H1 (cell line): ENCODE measurements around the gene GPR162. TPM values are rescaled to one million over a fixed set of nuclear protein-coding genes. Genes with fewer than 3 reads are reported as not detected.

Experiments used
- CTCF ChIA-PET: fragments of 300-600 bp; sonication (Branson Sonifier 250); formaldehyde crosslinking; loops from one replicate; lab custom pipeline; 2021; ENCODE audit not compliant: partially characterized antibody; lab: Charles Lee
- POLR2A ChIA-PET: fragments of 300-600 bp; sonication (Branson Sonifier 250); formaldehyde crosslinking; loops from one replicate; lab custom pipeline; 2021; ENCODE audit warnings: inconsistent platforms; ENCODE audit not compliant: partially characterized antibody; lab: Charles Lee
- DNase-seq, 2 experiments: peaks; one replicate each; pipeline versions ENCODE4 v3.0.0 to v3.0.0-alpha.2; 2010 to 2022; ENCODE audit warnings: low spot score in 2 of 2, low read depth in 1 of 2, mixed read lengths in 1 of 2
- FAIRE-seq: peaks from 2 replicates; lab custom pipeline; 2011; peaks lifted over from hg19 to GRCh38; lab: Jason Lieb, UNC
- H2AFZ ChIP-seq: 2 replicates; pipeline ENCODE4 v1.8.1; 2012; ENCODE audit warnings: low read length, inconsistent platforms
- H2AK5ac ChIP-seq: 2 replicates; pipeline ENCODE4 v1.6.1; 2013; ENCODE audit warnings: low read depth, low read length
- H2BK120ac ChIP-seq: replicated peaks from 2 replicates; pipeline ENCODE3; 2013; ENCODE audit warnings: low read depth, low read length, inconsistent platforms
- H2BK12ac ChIP-seq: 2 replicates; pipeline ENCODE4 v1.6.1; 2013; ENCODE audit warnings: low read depth, low read length
- H2BK15ac ChIP-seq: 2 replicates; pipeline ENCODE4 v1.6.1; 2013; ENCODE audit warnings: low read length
- H2BK20ac ChIP-seq: 2 replicates; pipeline ENCODE4 v1.6.1; 2013; ENCODE audit warnings: low read length
- H2BK5ac ChIP-seq: 2 replicates; pipeline ENCODE4 v1.6.1; 2013; ENCODE audit warnings: low read depth, low read length
- H3K14ac ChIP-seq: 2 replicates; pipeline ENCODE4 v1.6.1; 2013; ENCODE audit warnings: inconsistent platforms; ENCODE audit not compliant: insufficient read length
- H3K18ac ChIP-seq: 2 replicates; pipeline ENCODE4 v1.6.1; 2013; ENCODE audit warnings: low read length; ENCODE audit errors: extremely low read depth
- H3K23ac ChIP-seq: 2 replicates; pipeline ENCODE4 v1.6.1; 2013; ENCODE audit warnings: inconsistent platforms; ENCODE audit not compliant: insufficient read length
- H3K23me2 ChIP-seq: 2 replicates; pipeline ENCODE4 v1.6.1; 2013; ENCODE audit warnings: low read depth, low read length
- H3K27ac ChIP-seq: 2 replicates; pipeline ENCODE4 v1.6.1; 2011; ENCODE audit warnings: low read depth, low read length, inconsistent platforms
- H3K27me3 ChIP-seq, 4 experiments: replicated peaks in 1 of 4; 1 replicate in 1 of 4; 2 replicates in 3 of 4; pipeline versions ENCODE4 v1.6.1 to v1.8.1; 2011 to 2013; ENCODE audit warnings: low read length in 3 of 4, mild to moderate bottlenecking in 3 of 4, inconsistent platforms in 2 of 4, mixed read lengths in 2 of 4, moderate library complexity in 1 of 4; ENCODE audit not compliant: control insufficient read depth in 3 of 4, insufficient read depth in 3 of 4; ENCODE audit errors: extremely low read depth in 1 of 4
- H3K36me3 ChIP-seq, 4 experiments: 2 replicates each; pipeline versions ENCODE4 v1.6.1 to v1.8.1; 2011 to 2013; ENCODE audit warnings: mild to moderate bottlenecking in 4 of 4, low read length in 3 of 4, moderate library complexity in 2 of 4, control low read depth in 1 of 4, inconsistent platforms in 1 of 4; ENCODE audit not compliant: insufficient read depth in 4 of 4, control insufficient read depth in 2 of 4
- H3K4ac ChIP-seq: replicated peaks from 2 replicates; pipeline ENCODE3; 2013; ENCODE audit warnings: low read length, low read depth, mixed read lengths, inconsistent platforms; ENCODE audit not compliant: insufficient read length
- H3K4me1 ChIP-seq, 4 experiments: replicated peaks in 1 of 4; 1 replicate in 1 of 4; 2 replicates in 3 of 4; pipeline versions ENCODE4 v1.6.1 to v1.8.1; 2011 to 2013; ENCODE audit warnings: low read length in 3 of 4, inconsistent platforms in 2 of 4, mixed read lengths in 1 of 4; ENCODE audit not compliant: insufficient read depth in 4 of 4, control insufficient read depth in 3 of 4
- H3K4me2 ChIP-seq, 2 experiments: 2 replicates each; pipeline versions ENCODE4 v1.6.1 to v1.8.1; 2011 to 2013; ENCODE audit warnings: low read depth in 2 of 2, low read length in 2 of 2, control low read depth in 1 of 2, inconsistent platforms in 1 of 2, mild to moderate bottlenecking in 1 of 2; ENCODE audit not compliant: insufficient read depth in 1 of 2
- H3K4me3 ChIP-seq, 4 experiments: fragments of 200-600, 300-600 bp in 1 of 4; sonication (generic), shearing (Covaris generic), sonication (Bioruptor Twin) in 1 of 4; 2 replicates each; pipeline versions ENCODE4 v1.5.1 to v1.8.1; 2011 to 2016; ENCODE audit warnings: low read length in 4 of 4, low read depth in 3 of 4, control low read depth in 2 of 4, inconsistent platforms in 2 of 4, mild to moderate bottlenecking in 2 of 4, mixed read lengths in 1 of 4, moderate library complexity in 1 of 4; ENCODE audit not compliant: insufficient read depth in 2 of 4; ENCODE audit errors: extremely low read depth in 1 of 4
- H3K56ac ChIP-seq: replicated peaks from 2 replicates; pipeline ENCODE3; 2013; ENCODE audit warnings: low read depth, mild to moderate bottlenecking, mixed read lengths, low read length, inconsistent platforms; ENCODE audit not compliant: insufficient read length
- H3K79me1 ChIP-seq: 2 replicates; pipeline ENCODE4 v1.6.1; 2013; ENCODE audit warnings: low read depth, low read length, control low read depth
- H3K79me2 ChIP-seq, 2 experiments: 2 replicates each; pipeline versions ENCODE4 v1.6.1 to v1.8.1; 2012 to 2013; ENCODE audit warnings: low read length in 2 of 2, mild to moderate bottlenecking in 2 of 2, inconsistent platforms in 1 of 2; ENCODE audit not compliant: insufficient read depth in 2 of 2, control insufficient read depth in 1 of 2
- H3K9ac ChIP-seq, 4 experiments: replicated peaks in 1 of 4; 1 replicate in 1 of 4; 2 replicates in 3 of 4; pipeline versions ENCODE4 v1.6.1 to v1.8.1; 2011 to 2013; ENCODE audit warnings: low read depth in 3 of 4, low read length in 3 of 4, control low read depth in 2 of 4, mild to moderate bottlenecking in 2 of 4, moderate library complexity in 2 of 4, inconsistent platforms in 1 of 4; ENCODE audit errors: extremely low read depth in 1 of 4
- H3K9me3 ChIP-seq, 2 experiments: 2 replicates each; pipeline versions ENCODE4 v1.6.1 to v1.8.1; 2012 to 2013; ENCODE audit warnings: mild to moderate bottlenecking in 2 of 2, moderate library complexity in 2 of 2, control low read depth in 1 of 2, inconsistent platforms in 1 of 2, low read depth in 1 of 2, low read length in 1 of 2, mixed read lengths in 1 of 2; ENCODE audit not compliant: insufficient read depth in 2 of 2
- H4K20me1 ChIP-seq, 2 experiments: replicated peaks in 1 of 2; 2 replicates each; pipeline versions ENCODE3 to v1.8.1; 2011 to 2013; ENCODE audit warnings: inconsistent platforms in 2 of 2, low read length in 2 of 2, mild to moderate bottlenecking in 1 of 2; ENCODE audit not compliant: insufficient read depth in 2 of 2, control insufficient read depth in 1 of 2
- H4K5ac ChIP-seq: 2 replicates; pipeline ENCODE4 v1.6.1; 2013; ENCODE audit warnings: low read length, low read depth, mixed read lengths, inconsistent platforms; ENCODE audit not compliant: insufficient read length
- H4K8ac ChIP-seq: 2 replicates; pipeline ENCODE4 v1.8.0; 2013; ENCODE audit warnings: mild to moderate bottlenecking, moderate library complexity, low read length, inconsistent platforms; ENCODE audit not compliant: insufficient read depth; ENCODE audit errors: extremely low read depth
- H4K91ac ChIP-seq: replicated peaks from 2 replicates; pipeline ENCODE3; 2013; ENCODE audit warnings: low read length, mixed read lengths, inconsistent platforms; ENCODE audit not compliant: insufficient read length
- ASH2L ChIP-seq: fragments of 200-600, 300-600 bp; sonication (generic); IDR thresholded peaks from one replicate; pipeline ENCODE4 v1.7.1; 2017; ENCODE audit warnings: low read length
- BRCA1 ChIP-seq: IDR thresholded peaks from 2 replicates; pipeline ENCODE4 v1.6.1; 2012; ENCODE audit warnings: low read depth, low read length, improper control_type of control experiment
- NANOG ChIP-seq: IDR thresholded peaks from 2 replicates; pipeline ENCODE4 v1.6.1; 2011; ENCODE audit warnings: low read length, low read depth, mild to moderate bottlenecking, inconsistent platforms; ENCODE audit not compliant: insufficient read depth, poor library complexity, severe bottlenecking
- NRF1 ChIP-seq: IDR thresholded peaks from 2 replicates; pipeline ENCODE4 v1.6.1; 2011; ENCODE audit warnings: mild to moderate bottlenecking, low read depth, low read length, improper control_type of control experiment
- SIX5 ChIP-seq: IDR thresholded peaks from 2 replicates; pipeline ENCODE4 v1.6.1; 2011; ENCODE audit warnings: mild to moderate bottlenecking, low read depth, low read length
- SRF ChIP-seq: IDR thresholded peaks from 2 replicates; pipeline ENCODE4 v1.6.1; 2011; ENCODE audit warnings: mild to moderate bottlenecking, low read depth, low read length, moderate library complexity
- TBP ChIP-seq: IDR thresholded peaks from 2 replicates; pipeline ENCODE4 v1.6.1; 2011; ENCODE audit warnings: low read depth, low read length, improper control_type of control experiment
- WGBS, 2 experiments: shearing (Covaris generic) in 1 of 2; methylation state at CpG; one replicate each; pipeline versions ENCODE4 v1.1.6 to v1.1.7; 2013 to 2015; ENCODE audit warnings: low lambda C conversion rate in 2 of 2, mixed read lengths in 2 of 2, inconsistent platforms in 1 of 2, low coverage in 1 of 2, missing lambda C conversion rate in 1 of 2; ENCODE audit not compliant: insufficient replicate concordance in 2 of 2, insufficient coverage in 1 of 2, insufficient read length in 1 of 2; ENCODE audit errors: extremely low coverage in 1 of 2, missing lambda C conversion rate in 1 of 2; 5-methylcytosine and 5-hydroxymethylcytosine counted together
- polyA plus RNA-seq, 7 experiments: library from polyadenylated mRNA; depleted of rRNA in 3 of 7; stranded (reverse) in 5 of 7; unstranded in 2 of 7; fragments of >200 nt in 5 of 7; fragments of 200-250 nt in 2 of 7; gene quantifications; 1 replicate in 5 of 7; 2 replicates in 1 of 7; 4 replicates in 1 of 7; pipeline versions ENCODE4 v1.2.1 to v1.2.3, GENCODE V29; 2011 to 2013; ENCODE audit warnings: missing spikeins in 2 of 7, mixed read lengths in 2 of 7
- total RNA-seq: library from RNA; stranded (reverse); fragmentation: NEBNext Ultra II Directional; extraction: Animal tissue kit (Norgen Biotek cat#: 25700); gene quantifications from 2 replicates; pipeline ENCODE4 v1.2.1, GENCODE V29; 2021

Gene GPR162
- total and polyA plus RNA-seq, 2 of the 8 experiments (the other 6 are each of a cell fraction or from before 2014, with no cell fraction given), result 7.3 to 8.8 TPM

GRCh38 chr12:6840761-6841515 is 19.3 kb downstream of the GPR162 start, which contains the start of gene GNB3:
Gene GNB3 (plus strand): TSS chr12:6840925. CDS start chr12:6841288, 363 bp downstream.
- Histone ChIP-seq H3K4me2 (no peak within 1 kb of the TSS), H2BK5ac (no peak within 1 kb of the TSS), H2BK15ac (no peak within 1 kb of the TSS), H4K20me1 (peaks cover 7 to 8% of the 10 kb centered on the region in 2 experiments), H3K36me3 (peaks cover 21 to 62% (median 48%) of the 10 kb centered on the region in 4 experiments), H2BK12ac (no peak within 1 kb of the TSS), H4K91ac (no peak within 1 kb of the TSS), H3K4me1 (peaks cover 0 to 3% (median 2%) of the 10 kb centered on the region in 4 experiments; a peak in 1 of 7 replicates), H3K9me3 (no peaks in the 10 kb centered on the region), H3K4ac (no peak within 1 kb of the TSS), H3K27me3 (no peaks in the 10 kb centered on the region), H3K27ac (no peak within 1 kb of the TSS; the same call in 1 of the 2 replicates), H3K23me2 (no peaks in the 10 kb centered on the region), H3K23ac (no peak within 1 kb of the TSS), H2AFZ (no peak within 1 kb of the TSS), H3K14ac (no peak within 1 kb of the TSS), H4K5ac (no peak within 1 kb of the TSS), H3K4me3 (no peak within 1 kb of the TSS), H3K56ac (no peak within 1 kb of the TSS), H3K9ac (no peak within 1 kb of the TSS), H3K79me2 (no peaks in the 10 kb centered on the region), H4K8ac (no peak within 1 kb of the TSS; the same call in 1 of the 2 replicates), H2BK20ac (no peak within 1 kb of the TSS), H3K79me1 (no peaks in the 10 kb centered on the region), H2AK5ac (no peak within 1 kb of the TSS), H2BK120ac (no peak within 1 kb of the TSS), H3K18ac (no peak within 1 kb of the TSS)
- ChIA-PET CTCF (interaction anchor here (0.5 to 23.7 kb wide), 11 partner anchors 6 to 376 kb away, joined by 3 to 532 read pairs (median 5); partner anchors contain the start of genes CD4, CDCA3, GNB3 and GPR162), POLR2A (interaction anchor here (0.6 to 27.1 kb wide), 9 partner anchors 5 to 120 kb away, joined by 3 to 588 read pairs (median 8); partner anchors contain the start of genes CDCA3, GNB3, GPR162 and MLF2)
- TF ChIP-seq SRF, result no peak
- TF ChIP-seq TBP, result no peak
- no peak for TF ChIP-seq ASH2L
- TF ChIP-seq BRCA1, result no peak
- TF ChIP-seq NANOG, result no peak
- no peak for TF ChIP-seq NRF1
- no peak for TF ChIP-seq SIX5
- WGBS, 2 experiments, result 91% methylated on average over 20 of the region's 24 CpGs; no CpG with 5 or more reads in 1 of the 2 experiments
- FAIRE-seq (no peak), DNase-seq (no peak)
